Fibroblast of the conjunctiva (primary cell): ENCODE results near the gene LONRF2.

ENCODE experiments used
- DNase-seq: peaks from one replicate; pipeline ENCODE4 v3.0.0-alpha.2; 2010; ENCODE audit warnings: low read depth

LONRF2 gene

GRCh38 chr2:100236166-100236565 lies 86.1 kb downstream of the LONRF2 start:
- no peak for DNase-seq

- DNase-seq = no peak
These were observed 86.7 kb downstream of the LONRF2 start for GRCh38 chr2:100235581-100235980.

- no peak for DNase-seq
These were observed 87.2 kb downstream of the LONRF2 start for GRCh38 chr2:100235098-100235497.

GRCh38 chr2:100234141-100234540 lies 88.2 kb downstream of the LONRF2 start:
- DNase-seq = no peak

GRCh38 chr2:100233061-100233460 lies 89.2 kb downstream of the LONRF2 start:
- no peak for DNase-seq

- DNase-seq = no peak
These were observed 91.5 kb downstream of the LONRF2 start for GRCh38 chr2:100230754-100231153.

- no peak for DNase-seq
These were observed 93.3 kb downstream of the LONRF2 start for GRCh38 chr2:100228967-100229366.

- no peak for DNase-seq
These were observed 93.9 kb downstream of the LONRF2 start for GRCh38 chr2:100228415-100228814.

DNA sequence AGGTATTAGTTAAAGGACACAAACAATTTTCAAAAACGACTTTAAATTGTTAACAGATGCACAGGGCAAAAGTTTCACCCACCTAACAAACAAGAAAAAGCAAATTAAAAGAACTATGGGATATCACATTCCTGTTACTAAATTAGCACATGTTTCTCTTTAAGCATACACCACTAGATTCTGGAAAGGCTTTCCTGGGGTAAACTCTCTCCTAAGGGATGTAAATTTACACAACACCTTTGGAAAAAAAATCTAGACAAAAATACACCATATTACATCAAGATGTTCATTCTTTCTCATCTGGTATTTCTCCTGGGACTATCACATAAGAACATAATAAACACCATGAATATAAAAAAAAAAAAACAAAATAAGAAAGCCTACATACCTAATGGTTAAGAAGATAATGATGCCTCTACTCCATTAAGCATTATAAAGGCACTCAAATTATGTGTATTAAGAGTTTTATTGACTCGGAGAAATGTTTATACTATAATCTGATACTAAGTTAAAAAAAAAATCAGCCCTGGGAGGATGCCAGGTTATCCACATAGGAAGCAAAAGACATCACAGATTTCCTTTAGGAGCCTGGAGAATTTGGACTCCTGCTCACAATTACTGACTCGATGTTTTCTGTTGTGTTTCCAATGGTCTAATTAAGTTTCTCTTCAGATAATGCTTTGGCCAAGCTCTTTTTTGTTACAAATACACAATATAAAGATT lies 97.2 kb downstream of the LONRF2 start:
- DNase-seq = no peak

DNA sequence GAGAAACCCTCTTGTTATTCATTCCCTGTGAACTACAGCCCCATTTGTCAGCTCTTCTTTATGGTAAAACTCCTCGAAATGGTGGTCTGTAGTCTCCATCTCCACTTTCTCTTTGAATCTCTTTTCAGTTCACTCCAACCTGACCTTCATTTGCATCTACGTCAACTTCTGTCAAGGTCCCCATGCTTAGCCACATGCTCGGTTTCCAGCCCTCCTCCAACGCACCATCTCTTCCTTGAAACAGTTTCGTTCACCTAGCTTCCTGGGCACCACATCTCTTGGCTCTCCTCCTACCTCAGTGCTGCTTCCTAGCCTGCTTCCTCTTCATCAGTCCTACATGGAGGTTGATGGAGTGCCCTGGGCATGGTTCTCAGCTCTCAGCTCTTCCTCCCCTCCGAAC lies 98.8 kb downstream of the LONRF2 start:
- no peak for DNase-seq
